ENCODE results near the gene PPARA. TPM values are rescaled to one million over a fixed set of nuclear protein-coding genes. Genes with fewer than 3 reads are reported as not detected.

Gene PPARA
- polyA plus RNA-seq, 1 donor from 2014 or later: 0.43 TPM

DNA sequence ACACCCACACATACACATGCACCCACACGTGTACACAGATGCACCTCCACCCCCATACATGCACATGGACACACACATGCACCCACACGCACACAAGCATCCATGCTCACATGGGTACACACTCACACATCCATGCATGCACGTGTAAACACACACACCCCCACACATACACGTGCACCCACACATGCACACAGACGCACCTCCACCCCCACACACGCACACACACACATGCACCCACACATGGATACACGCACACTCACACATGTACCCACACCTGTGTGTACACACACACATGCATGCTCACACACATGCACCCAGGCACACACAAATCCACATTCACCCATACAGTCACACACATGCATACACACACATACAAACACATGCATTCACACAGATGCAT, 75.3 kb downstream of the PPARA start:
- no peak overlapping the region for H3K27ac ChIP-seq (ENCODE audit: low read length)
- H4K20me1 ChIP-seq (ENCODE audit: insufficient read depth): no peaks in the 10 kb centered on the region
- no peak for TF ChIP-seq EP300 (conservative IDR thresholded peaks at IDR 0.05; ENCODE audit: poor library complexity, severe bottlenecking)
- no peak for TF ChIP-seq MXI1 (conservative IDR thresholded peaks at IDR 0.05; ENCODE audit: poor library complexity, severe bottlenecking)
- no peak for TF ChIP-seq POLR2AphosphoS5 (IDR thresholded peaks at IDR 0.05)
- TF ChIP-seq, protein P1, sequence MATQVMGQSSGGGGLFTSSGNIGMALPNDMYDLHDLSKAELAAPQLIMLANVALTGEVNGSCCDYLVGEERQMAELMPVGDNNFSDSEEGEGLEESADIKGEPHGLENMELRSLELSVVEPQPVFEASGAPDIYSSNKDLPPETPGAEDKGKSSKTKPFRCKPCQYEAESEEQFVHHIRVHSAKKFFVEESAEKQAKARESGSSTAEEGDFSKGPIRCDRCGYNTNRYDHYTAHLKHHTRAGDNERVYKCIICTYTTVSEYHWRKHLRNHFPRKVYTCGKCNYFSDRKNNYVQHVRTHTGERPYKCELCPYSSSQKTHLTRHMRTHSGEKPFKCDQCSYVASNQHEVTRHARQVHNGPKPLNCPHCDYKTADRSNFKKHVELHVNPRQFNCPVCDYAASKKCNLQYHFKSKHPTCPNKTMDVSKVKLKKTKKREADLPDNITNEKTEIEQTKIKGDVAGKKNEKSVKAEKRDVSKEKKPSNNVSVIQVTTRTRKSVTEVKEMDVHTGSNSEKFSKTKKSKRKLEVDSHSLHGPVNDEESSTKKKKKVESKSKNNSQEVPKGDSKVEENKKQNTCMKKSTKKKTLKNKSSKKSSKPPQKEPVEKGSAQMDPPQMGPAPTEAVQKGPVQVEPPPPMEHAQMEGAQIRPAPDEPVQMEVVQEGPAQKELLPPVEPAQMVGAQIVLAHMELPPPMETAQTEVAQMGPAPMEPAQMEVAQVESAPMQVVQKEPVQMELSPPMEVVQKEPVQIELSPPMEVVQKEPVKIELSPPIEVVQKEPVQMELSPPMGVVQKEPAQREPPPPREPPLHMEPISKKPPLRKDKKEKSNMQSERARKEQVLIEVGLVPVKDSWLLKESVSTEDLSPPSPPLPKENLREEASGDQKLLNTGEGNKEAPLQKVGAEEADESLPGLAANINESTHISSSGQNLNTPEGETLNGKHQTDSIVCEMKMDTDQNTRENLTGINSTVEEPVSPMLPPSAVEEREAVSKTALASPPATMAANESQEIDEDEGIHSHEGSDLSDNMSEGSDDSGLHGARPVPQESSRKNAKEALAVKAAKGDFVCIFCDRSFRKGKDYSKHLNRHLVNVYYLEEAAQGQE (IDR thresholded peaks at IDR 0.05; ENCODE audit: borderline replicate concordance): no peak
- TF ChIP-seq, protein P2, sequence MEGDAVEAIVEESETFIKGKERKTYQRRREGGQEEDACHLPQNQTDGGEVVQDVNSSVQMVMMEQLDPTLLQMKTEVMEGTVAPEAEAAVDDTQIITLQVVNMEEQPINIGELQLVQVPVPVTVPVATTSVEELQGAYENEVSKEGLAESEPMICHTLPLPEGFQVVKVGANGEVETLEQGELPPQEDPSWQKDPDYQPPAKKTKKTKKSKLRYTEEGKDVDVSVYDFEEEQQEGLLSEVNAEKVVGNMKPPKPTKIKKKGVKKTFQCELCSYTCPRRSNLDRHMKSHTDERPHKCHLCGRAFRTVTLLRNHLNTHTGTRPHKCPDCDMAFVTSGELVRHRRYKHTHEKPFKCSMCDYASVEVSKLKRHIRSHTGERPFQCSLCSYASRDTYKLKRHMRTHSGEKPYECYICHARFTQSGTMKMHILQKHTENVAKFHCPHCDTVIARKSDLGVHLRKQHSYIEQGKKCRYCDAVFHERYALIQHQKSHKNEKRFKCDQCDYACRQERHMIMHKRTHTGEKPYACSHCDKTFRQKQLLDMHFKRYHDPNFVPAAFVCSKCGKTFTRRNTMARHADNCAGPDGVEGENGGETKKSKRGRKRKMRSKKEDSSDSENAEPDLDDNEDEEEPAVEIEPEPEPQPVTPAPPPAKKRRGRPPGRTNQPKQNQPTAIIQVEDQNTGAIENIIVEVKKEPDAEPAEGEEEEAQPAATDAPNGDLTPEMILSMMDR (IDR thresholded peaks at IDR 0.05; ENCODE audit: poor library complexity, severe bottlenecking): no peak
- no peak for TF ChIP-seq RAD21 (conservative IDR thresholded peaks at IDR 0.05)
- TF ChIP-seq SMC3 (conservative IDR thresholded peaks at IDR 0.05; ENCODE audit: poor library complexity): no peak
- TF ChIP-seq EZH2 (IDR thresholded peaks at IDR 0.05; ENCODE audit: borderline replicate concordance, insufficient read depth, low read length, poor library complexity, severe bottlenecking): no peak
- no peaks in the 10 kb centered on the region for H3K9me2 ChIP-seq (ENCODE audit: insufficient read depth, low read length)
- H3F3A ChIP-seq (ENCODE audit: insufficient read depth, low read length, poor library complexity, severe bottlenecking): no peaks in the 10 kb centered on the region
- no peaks in the 10 kb centered on the region for H3K27me3 ChIP-seq (ENCODE audit: insufficient read depth, low read depth, low read length)
- H3K36me3 ChIP-seq (ENCODE audit: insufficient read depth, low read length): no peaks in the 10 kb centered on the region
- H3K4me3 ChIP-seq (ENCODE audit: low read length): no peak overlapping the region
- H3K4me2 ChIP-seq (ENCODE audit: low read length): no peak overlapping the region
- no peak overlapping the region for H2AFZ ChIP-seq (ENCODE audit: low read depth, low read length)
- no peak overlapping the region for H3K9ac ChIP-seq (ENCODE audit: low read length)
- H3K79me2 ChIP-seq (replicated peaks; ENCODE audit: insufficient read depth, low read length): no peaks in the 10 kb centered on the region
- no peaks in the 10 kb centered on the region for H3K9me3 ChIP-seq (ENCODE audit: low read length)

DNA sequence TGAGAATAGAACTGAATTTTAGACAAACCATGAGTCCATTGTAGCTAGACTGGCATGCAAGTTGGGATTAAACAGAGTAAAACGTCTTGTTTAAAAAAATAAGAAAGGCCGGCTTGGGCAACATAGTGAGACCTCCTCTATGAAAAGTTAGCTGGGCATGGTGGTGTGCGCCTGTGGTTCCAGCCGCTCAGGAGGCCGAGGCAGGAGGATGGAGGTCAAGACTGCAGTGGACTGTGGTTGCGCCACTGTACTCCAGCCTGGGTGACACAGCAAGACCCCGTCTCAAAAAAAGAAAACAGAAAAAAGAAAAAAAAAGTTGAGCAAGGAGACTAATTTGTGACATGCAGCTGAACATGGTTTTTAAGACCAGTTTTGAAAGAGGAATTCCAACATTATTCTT, 76.3 kb downstream of the PPARA start:
- no peaks in the 10 kb centered on the region for H3K79me2 ChIP-seq (replicated peaks; ENCODE audit: insufficient read depth, low read length)
- H3K36me3 ChIP-seq (ENCODE audit: insufficient read depth, low read length): no peaks in the 10 kb centered on the region
- no peaks in the 10 kb centered on the region for H4K20me1 ChIP-seq (ENCODE audit: insufficient read depth)
- no peak overlapping the region for H3K4me3 ChIP-seq (ENCODE audit: low read length)
- H3K27me3 ChIP-seq (ENCODE audit: insufficient read depth, low read depth, low read length): no peaks in the 10 kb centered on the region
- H3K27ac ChIP-seq (ENCODE audit: low read length): no peak overlapping the region
- no peaks in the 10 kb centered on the region for H3K9me3 ChIP-seq (ENCODE audit: low read length)
- H3K9me2 ChIP-seq (ENCODE audit: insufficient read depth, low read length): no peaks in the 10 kb centered on the region
- H2AFZ ChIP-seq (ENCODE audit: low read depth, low read length): no peak overlapping the region
- no peaks in the 10 kb centered on the region for H3F3A ChIP-seq (ENCODE audit: insufficient read depth, low read length, poor library complexity, severe bottlenecking)
- no peak overlapping the region for H3K9ac ChIP-seq (ENCODE audit: low read length)
- no peak overlapping the region for H3K4me2 ChIP-seq (ENCODE audit: low read length)
- TF ChIP-seq MXI1 (conservative IDR thresholded peaks at IDR 0.05; ENCODE audit: poor library complexity, severe bottlenecking): no peak
- TF ChIP-seq EZH2 (IDR thresholded peaks at IDR 0.05; ENCODE audit: borderline replicate concordance, insufficient read depth, low read length, poor library complexity, severe bottlenecking): no peak
- no peak for TF ChIP-seq POLR2AphosphoS5 (IDR thresholded peaks at IDR 0.05)
- no peak for TF ChIP-seq SMC3 (conservative IDR thresholded peaks at IDR 0.05; ENCODE audit: poor library complexity)
- TF ChIP-seq RAD21 (conservative IDR thresholded peaks at IDR 0.05): no peak
- TF ChIP-seq, protein P1 (IDR thresholded peaks at IDR 0.05; ENCODE audit: borderline replicate concordance): no peak
- no peak for TF ChIP-seq TAF1 (IDR thresholded peaks at IDR 0.05; ENCODE audit: low read depth)
- no peak for TF ChIP-seq EP300 (conservative IDR thresholded peaks at IDR 0.05; ENCODE audit: poor library complexity, severe bottlenecking)
- TF ChIP-seq, protein P2 (IDR thresholded peaks at IDR 0.05; ENCODE audit: poor library complexity, severe bottlenecking): no peak
